ENCODE measurements around the gene PGC.
"Not testable (repeated sequence)": the region's sequence is repeated elsewhere in the genome, so short reads cannot be mapped to it uniquely, and the experiment has no call there.

PGC gene

GRCh38 chr6:41774841-41775240 lies 27.6 kb upstream of the PGC start:
- DNase-seq: no peak

- no peak for DNase-seq
Observed at GRCh38 chr6:41771058-41771983, 24.1 kb upstream of the PGC start.

GRCh38 chr6:41770381-41771057 lies 23.3 kb upstream of the PGC start:
- DNase-seq: no peak

- no peak for DNase-seq
Observed at GRCh38 chr6:41769376-41769775, 22.2 kb upstream of the PGC start.

- DNase-seq: no peak
Observed at GRCh38 chr6:41768545-41769308, 21.5 kb upstream of the PGC start.

GRCh38 chr6:41767112-41767833 lies 20.1 kb upstream of the PGC start:
- no peak for DNase-seq

- not testable (repeated sequence) for DNase-seq
Observed at GRCh38 chr6:41766043-41766664, 19.0 kb upstream of the PGC start.

- DNase-seq: no peak
Observed at GRCh38 chr6:41763470-41763869, 16.3 kb upstream of the PGC start.

- no peak for DNase-seq
Observed at GRCh38 chr6:41759905-41760579, 12.8 kb upstream of the PGC start.

- no peak for DNase-seq
Observed at GRCh38 chr6:41759106-41759904, 12.1 kb upstream of the PGC start.

GRCh38 chr6:41758641-41759035 lies 11.4 kb upstream of the PGC start:
- DNase-seq: no peak

GRCh38 chr6:41757931-41758640 lies 10.9 kb upstream of the PGC start:
- DNase-seq: no peak

- DNase-seq: no peak
Observed at GRCh38 chr6:41757271-41757670, 10.1 kb upstream of the PGC start.

- no peak for DNase-seq
Observed at GRCh38 chr6:41756354-41756753, 9.2 kb upstream of the PGC start.

- no peak for DNase-seq
Observed at GRCh38 chr6:41755895-41756294, 8.7 kb upstream of the PGC start.

- DNase-seq: no peak
Observed at GRCh38 chr6:41750374-41750773, 3.2 kb upstream of the PGC start.

- no peak for DNase-seq
Observed at GRCh38 chr6:41748542-41748941, 1.3 kb upstream of the PGC start.

GRCh38 chr6:41748102-41748477 lies 893 bp upstream of the PGC start:
- no peak for DNase-seq

GRCh38 chr6:41746107-41746506 lies 1.1 kb downstream of the PGC start:
- DNase-seq: no peak

- DNase-seq: no peak
Observed at GRCh38 chr6:41744236-41744787, 2.9 kb downstream of the PGC start.

Measured in CD4-positive, alpha-beta T cell treated with Interferon gamma for 1 hour (primary cell).